Stimulated activated CD4-positive, alpha-beta T cell treated with anti-CD3 and anti-CD28 coated beads, Interleukin-2, amount 100 ng/mL, for 4 hours (primary cell): ENCODE data around the gene NSMCE1.
"Not testable (repeated sequence)": the region's sequence is repeated elsewhere in the genome, so short reads cannot be mapped to it uniquely, and the experiment has no call there.

Source experiments
- DNase-seq: peaks from one replicate; pipeline ENCODE4 v3.0.0-alpha.2; 2020; ENCODE audit warnings: low read depth

NSMCE1 gene

GRCh38 chr16:27269300-27270150, 953 bp upstream of the NSMCE1 start:
- DNase-seq, result no peak

DNA sequence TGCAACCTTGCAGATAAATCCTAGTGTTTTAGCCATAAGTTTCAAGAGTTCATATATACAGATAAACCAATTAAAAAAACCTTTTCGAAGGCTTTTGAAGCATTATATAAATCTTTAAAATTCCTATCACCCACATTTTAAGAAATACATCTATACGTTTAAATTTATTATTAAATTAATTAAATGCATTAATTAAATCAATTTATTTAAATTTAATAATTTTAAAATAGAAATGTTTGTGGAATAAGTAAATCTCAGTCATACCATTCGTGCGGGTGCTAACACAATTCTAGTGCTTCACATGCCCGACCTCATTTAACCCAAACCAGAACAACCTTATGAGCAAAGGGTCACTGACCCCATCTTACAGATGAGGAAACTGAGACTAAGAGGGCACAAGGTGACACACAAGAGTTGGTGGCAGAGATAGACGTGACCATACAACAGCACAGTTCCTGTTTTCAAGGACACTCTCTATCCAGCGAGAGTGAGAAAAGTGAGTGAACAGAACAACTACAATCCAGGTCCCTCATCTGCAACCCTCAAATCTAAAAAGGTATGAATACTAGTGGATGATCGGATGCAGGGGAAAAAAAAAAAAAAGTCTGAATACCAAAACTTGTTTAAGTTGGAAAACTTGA, 1.4 kb downstream of the NSMCE1 start:
- DNase-seq, result no peak

GRCh38 chr16:27265982-27266381, 2.6 kb downstream of the NSMCE1 start:
- no peak for DNase-seq

DNA sequence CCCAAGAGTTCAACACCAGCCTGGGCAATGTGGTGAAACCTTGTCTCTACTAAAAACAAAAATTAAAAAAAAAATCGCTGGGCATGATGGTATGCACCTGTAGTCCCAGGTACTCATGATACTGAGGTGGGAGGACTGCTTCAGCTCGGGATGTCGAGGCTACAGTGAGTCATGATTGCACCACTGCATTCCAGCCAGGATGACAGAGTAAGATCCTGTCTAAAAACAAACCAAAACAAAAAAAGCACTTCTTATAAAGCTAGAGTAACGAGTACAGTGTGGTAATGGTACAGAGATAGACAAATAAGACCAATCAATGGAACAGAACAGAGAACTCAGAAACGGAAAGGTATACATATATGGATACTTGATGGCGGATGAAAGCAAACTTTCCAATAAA, 4.4 kb downstream of the NSMCE1 start:
- DNase-seq, result no peak

DNA sequence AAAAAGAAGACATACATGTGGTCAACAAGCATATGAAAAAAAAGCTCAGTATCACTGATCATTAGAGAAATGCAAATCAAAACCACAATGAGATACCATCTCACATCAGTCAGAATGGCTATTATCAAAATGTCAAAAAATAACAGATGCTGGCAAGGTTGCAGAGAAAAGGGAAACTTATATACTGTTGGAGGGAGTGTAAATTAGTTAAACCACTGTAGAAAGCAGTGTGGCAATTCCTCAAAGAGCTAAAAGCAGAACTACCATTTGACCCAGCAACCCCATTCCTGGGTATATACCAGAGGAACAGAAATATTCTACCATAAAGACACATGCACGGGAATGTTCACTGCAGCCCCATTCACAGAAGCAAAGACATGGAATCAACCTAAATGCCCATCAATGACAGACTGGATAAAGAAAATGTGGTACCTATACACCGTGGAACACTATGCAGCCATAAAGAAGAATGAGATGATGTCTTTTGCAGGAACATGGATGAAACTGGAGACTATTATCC, 5.6 kb downstream of the NSMCE1 start:
- DNase-seq, result not testable (repeated sequence)

DNA sequence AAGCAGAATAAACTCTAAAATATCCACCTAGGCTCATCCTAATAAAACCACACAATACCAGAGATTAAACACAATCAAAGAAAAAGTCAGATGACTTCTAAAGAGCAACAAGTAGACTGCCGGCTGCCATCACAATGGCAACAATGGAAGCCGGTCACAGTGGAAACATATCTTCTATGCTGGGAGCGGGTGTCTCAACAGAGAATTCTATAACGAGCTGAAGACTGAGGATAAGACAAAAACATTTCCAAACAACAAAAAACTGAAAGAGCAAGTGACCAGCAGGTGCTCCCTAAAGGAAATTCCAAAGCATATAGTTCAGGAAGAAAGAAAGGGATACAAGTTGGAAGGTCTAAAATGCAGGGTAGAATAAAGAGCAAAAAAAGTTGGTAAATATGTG, 8.9 kb downstream of the NSMCE1 start:
- no peak for DNase-seq

- DNase-seq, result no peak
Measured at GRCh38 chr16:27258241-27258734, 10.3 kb downstream of the NSMCE1 start.

DNA sequence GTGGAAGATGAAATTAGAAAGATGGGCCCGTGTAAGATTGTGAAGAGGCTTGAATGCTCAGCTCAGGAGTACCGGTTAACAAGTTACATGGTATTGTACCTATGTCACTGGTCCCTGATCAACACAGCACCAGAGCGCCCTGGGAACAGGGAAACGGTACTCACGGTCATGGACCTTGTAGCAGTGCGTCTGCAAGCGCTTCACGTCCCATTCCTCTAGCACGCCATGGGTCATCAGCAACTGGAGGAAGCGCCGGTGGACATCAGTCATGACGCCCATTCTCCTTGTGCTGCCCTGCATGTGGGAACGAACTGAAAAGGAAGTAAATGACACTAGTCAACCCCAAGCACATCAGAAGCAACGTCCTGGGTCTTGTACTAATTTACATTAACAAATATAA, 11.3 kb downstream of the NSMCE1 start:
- DNase-seq, result no peak

DNA sequence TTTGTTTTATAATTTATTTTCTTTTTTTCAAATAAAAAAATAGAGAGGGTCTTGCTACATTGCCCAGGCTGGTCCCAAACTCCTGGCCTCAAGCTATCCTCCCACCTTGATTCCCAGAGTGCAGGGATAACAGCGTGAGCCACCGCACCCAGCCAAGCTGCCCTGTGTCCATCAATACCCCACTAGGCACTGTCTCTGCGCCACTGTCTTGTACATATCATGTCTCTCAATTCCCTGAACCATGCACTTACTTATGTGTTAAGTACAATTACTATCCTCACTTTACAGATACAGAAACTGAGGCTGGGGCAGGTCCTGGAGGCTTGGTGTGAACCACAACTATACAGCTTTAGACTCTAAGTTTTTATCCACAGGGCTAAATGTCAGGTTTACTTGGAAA, 11.7 kb downstream of the NSMCE1 start:
- no peak for DNase-seq

DNA sequence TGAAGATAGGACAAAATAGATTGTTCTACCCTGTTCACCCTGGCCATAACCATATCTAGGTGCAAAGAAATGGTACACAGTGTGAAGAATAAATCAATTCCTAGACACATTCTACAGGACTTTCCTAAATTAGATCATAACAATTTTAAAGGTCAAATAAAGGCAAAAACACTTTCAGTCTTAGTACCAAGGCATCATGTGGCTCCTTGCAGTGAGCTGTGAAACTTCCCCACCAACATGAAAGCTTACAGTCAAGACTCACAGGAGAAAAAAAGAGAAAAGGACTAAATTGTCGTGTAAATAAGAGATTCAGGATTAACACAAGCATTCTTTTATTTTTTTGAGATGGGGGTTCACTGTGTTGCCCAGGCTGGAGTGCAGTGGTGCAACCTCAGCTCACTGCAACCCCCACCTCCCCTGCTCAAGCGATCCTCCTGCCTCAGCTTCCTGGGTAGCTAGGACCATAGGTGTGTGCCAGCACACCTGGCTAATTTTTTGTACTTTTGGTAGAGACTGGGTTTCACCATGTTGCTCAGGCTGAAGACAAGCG, 14.2 kb downstream of the NSMCE1 start:
- DNase-seq, result no peak

GRCh38 chr16:27253526-27253930, 15.0 kb downstream of the NSMCE1 start:
- DNase-seq, result no peak

DNA sequence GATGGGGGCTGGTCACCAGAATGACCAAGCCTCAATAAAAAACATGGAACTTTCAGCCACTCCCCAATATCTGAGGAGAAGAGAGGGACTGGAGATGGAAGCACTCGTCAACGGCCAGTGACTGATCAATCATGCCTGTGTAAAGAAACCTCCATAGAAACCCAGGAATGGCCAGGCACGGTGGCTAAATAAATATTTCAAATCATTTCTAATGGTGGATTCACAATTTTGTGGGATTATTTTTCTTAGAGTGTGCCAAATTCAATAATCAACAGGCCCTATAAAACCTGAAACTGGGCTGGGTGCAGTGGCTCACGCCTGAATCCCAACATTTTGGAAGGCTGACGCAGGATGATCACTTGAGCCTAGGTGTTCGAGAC, 16.4 kb downstream of the NSMCE1 start:
- DNase-seq, result no peak

- DNase-seq, result no peak
Measured at GRCh38 chr16:27251541-27252205, 16.9 kb downstream of the NSMCE1 start.

DNA sequence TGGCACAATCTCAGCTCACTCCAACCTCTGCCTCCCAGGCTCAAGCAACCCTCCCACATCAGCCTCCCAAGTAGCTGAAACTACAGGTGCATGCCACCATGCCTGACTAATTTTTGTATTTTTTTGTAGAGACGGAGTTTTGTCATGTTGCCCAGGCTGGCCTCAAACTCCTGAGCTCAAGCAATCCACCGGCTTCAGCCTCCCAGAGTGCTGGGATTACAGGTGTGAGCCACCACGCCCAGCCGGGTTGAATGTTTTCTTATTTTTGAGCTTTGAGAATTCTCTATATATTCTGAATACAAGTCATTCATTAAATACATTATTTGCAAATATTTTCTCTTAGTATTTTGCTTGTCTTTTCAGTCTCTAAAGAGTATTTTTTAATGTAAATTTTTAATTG, 19.7 kb downstream of the NSMCE1 start:
- not testable (repeated sequence) for DNase-seq

DNA sequence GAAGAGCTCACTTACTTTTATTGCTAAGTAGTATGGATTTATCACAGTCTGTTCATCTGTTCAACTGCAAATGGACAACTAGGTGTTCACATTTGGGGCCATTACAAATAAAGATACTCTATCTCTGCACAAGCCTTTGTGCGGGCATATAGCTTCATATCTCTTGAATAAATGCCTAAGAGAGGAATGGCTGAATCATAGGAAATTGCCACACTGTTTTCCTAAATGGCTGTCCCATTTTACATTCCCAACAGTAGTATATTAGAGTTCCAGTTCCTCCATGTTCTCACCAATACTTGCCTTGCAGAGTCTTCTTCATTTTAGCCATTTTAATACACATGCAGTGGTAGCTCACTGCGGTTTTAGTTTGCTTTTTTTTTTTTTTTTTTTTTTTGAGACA, 20.5 kb downstream of the NSMCE1 start:
- no peak for DNase-seq

GRCh38 chr16:27247076-27247475, 21.5 kb downstream of the NSMCE1 start:
- not testable (repeated sequence) for DNase-seq

GRCh38 chr16:27246439-27246838, 22.1 kb downstream of the NSMCE1 start:
- DNase-seq, result no peak

GRCh38 chr16:27245276-27246172, 23.0 kb downstream of the NSMCE1 start:
- DNase-seq, result no peak

DNA sequence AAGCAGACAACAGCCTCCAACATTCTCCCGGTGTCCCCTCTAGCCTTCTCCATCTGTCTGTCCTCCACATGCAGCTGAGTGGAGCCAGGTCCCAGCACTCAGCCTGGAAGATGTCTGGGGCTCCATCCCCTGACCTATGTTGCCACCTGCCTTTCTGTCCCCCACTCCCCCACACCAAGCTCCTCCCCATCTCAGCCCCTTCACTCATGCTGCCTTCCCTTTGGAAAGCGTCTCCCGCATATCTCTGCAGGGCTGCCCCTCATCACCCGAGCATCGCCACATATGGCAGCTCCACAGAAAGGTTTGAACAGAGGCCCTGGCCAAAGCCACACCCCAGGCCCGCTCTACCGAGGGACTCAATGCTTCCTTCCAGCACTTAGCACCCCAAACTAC, 24.2 kb downstream of the NSMCE1 start:
- DNase-seq, result no peak

DNA sequence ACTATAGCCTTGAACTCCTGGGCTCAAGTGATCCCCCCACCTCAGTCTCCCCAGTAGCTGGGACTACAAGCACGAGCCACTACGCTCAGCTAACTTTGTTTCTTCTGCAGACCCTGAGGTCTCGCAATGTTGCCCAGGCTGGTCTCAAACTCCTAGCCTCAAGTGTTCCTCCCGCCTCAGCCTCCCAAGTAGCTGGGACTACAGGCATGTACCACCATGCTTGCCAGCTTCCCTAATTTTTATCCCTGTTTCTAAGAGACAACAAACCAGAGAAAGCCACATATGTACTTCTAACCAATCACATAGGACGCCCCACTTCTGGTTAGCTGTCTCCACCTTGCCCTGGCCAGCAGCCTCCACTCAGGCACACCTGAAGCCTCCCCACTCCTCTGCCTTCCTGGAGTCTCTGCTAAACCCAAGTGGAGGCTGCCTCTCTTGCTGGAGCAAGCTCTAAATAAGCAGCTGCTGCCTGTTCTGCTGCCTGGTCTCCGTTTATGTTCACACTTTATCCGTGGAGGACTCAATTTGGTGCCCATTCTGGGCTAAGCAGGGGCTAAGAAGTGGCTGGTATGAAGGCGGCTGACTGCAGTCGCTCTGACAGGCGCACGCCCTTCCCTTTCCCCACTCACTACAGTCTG, 24.7 kb downstream of the NSMCE1 start:
- no peak for DNase-seq
